Right ventricle myocardium superior (tissue), 1 donor: ENCODE measurements around the gene NMT1. TPM values are rescaled to one million over a fixed set of nuclear protein-coding genes. Genes with fewer than 3 reads are reported as not detected.

Experiments used
- ATAC-seq: fragments of 200-7000 bp; cut with Tn5 transposase; one replicate; pipeline ENCODE4 v1.9.1; 2020; ENCODE audit warnings: mild to moderate bottlenecking; ENCODE audit not compliant: poor library complexity
- DNase-seq: peaks from one replicate; pipeline ENCODE4 v3.0.0-alpha.2; 2020
- intact Hi-C: fragments of 100-400 bp; cut with DNase I; formaldehyde crosslinking; loops from one replicate; pipeline ENCODE4 v1.11.2; 2022
- long read RNA-seq: library from polyadenylated mRNA; unstranded; transcript quantifications from one replicate; pipeline ENCODE4 v2.0.0, GENCODE V29; 2021
- total RNA-seq: library from RNA; stranded (reverse); fragmentation: NEBNext Ultra II Directional; extraction: Animal tissue kit (Norgen Biotek cat#: 25700); gene quantifications from one replicate; pipeline ENCODE4 v1.2.1, GENCODE V29; 2021
- donor health status: DM: no; HTN: yes; CAD: no; lungs with severe emphysema.

NMT1 gene
- 84.5 TPM for total RNA-seq
- long read RNA-seq, full-length matches to known transcripts, result 45 of 86 reads
- long read RNA-seq, partial matches to known transcripts, result 25 of 86 reads
- long read RNA-seq, other reads (novel, unspliced or antisense), result 16 of 86 reads

DNA sequence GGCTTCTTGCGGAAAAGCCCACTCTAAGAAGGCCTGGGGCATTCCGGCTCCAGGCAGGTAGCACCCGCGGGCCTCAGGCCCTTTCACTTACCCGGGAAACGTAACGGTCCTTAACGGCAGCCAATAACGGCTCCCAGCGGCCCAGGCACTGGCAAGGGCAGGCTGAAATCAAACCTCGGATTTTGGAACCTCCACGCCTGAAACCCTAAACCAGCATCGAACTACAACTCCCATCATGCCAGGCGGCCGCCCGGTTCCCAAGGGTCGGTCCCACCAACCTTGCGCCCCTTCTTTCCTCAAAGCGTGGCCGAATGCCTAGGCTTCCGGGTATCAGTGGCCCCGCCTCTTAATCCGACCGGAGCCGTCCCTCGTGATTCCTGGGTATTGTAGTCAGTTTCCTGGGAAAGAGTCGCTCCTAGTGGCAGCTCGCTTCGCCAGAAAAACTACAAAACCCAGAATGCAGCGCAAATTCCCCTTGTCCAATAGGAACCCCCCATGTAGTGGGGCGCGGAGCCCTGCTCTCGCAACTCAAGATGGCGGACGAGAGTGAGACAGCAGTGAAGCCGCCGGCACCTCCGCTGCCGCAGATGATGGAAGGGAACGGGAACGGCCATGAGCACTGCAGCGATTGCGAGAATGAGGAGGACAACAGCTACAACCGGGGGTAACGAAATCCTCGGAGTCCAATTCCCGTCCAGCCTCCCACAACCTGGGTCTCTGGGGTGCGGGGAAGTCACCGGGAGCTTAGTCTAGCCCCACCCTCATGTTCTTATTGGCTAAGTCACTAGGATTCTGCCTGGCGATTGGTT lies at the start of gene NMT1:
Gene NMT1, plus strand, starts transcription at position 521 of the 809 bp plus-strand sequence. Its CDS starts 13 bp downstream, at position 534.
- intact Hi-C loops, result no loop called here
- ATAC-seq (peak; percentile 97), DNase-seq (peak; percentile 98)

DNA sequence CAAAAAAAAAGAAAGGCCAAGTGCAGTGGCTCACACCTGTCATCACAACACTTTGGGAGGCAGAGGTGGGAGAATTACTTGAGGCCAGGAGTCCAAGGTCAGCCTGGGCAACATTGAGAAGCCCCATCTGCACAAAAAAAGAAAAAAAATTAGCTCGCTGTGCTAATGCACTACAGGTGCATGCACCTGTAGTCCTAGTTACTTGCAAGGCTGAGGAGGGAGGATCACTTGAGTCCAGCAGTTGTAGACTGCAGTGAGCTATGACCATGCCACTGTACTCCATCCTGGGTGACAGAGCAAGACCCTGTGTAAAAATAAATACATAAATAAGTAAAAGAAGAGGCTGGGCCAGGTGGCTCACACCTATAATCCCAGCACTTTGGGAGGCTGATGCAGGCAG lies 49.4 kb upstream of the NMT1 start:
- no peak for ATAC-seq
- intact Hi-C loops, result no loop called here
- no peak for DNase-seq

DNA sequence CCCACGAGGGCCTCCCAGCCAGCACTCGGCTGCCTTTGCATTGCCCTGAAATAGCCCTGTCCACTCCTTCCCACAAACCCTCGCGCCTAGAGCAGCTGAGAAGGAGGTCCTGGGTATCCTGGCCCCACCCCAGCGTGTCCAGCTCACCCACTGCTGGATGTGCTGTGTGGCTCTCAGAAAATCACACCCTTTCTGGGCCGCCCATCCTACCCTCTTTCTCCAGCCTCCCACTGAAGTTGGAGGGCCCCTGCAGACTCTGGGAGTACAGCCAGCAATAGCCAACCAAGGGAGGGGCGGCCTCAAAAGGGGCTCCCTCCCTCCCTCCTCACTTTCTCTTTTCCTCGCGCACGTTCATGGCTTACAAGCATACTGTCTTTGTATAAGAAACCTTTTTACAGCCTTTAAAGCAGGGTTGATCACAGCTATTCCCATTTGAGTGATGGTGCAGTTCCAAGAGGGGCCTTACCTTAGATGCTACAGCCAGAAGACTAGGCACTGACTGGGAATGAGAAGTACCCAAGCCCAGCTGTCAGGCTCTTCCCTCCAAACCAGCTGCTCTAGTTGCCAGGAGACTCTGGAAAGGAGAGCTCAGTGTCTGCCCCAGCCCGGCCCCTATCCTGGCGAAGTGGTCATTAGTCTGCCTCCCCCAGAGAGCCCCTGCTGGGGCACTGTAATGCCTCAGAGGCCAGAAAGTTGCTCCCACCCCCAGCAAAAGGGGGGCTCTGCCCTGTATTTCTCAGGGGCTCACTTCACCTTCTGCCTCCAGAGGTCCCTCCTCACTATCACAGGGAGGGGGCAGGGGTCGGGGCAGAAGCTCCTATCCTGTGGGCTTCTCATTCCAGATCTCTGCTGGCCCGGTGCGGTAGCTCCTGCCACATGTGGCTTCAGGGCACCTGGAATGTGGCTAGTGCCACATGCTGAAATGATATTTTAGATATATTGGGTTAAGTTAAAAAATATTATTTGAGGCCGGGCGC lies 47.8 kb upstream of the NMT1 start:
- intact Hi-C loops, result no loop called here
- DNase-seq (peak; percentile 71), ATAC-seq (peak; percentile 71)

DNA sequence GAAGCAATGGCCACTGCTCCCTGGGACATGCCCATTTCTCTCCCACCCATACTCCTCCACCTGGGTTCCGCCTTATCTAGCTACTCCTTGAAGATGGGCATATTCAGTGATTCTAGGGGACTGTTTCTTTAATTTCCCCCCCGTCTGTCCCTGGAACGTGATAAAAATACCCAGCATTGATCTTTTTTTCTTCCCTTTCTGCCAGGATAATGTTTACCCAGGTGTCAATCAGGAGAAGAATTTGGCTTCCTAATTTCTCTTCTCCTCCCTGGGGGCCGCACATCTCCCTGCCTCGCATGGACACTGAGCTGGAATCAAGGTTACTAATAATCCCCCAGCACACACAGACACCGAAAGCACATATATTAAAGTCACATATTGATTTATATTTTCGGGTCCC lies 44.9 kb upstream of the NMT1 start:
- intact Hi-C loops, result no loop called here
- no peak for ATAC-seq
- DNase-seq, result no peak

DNA sequence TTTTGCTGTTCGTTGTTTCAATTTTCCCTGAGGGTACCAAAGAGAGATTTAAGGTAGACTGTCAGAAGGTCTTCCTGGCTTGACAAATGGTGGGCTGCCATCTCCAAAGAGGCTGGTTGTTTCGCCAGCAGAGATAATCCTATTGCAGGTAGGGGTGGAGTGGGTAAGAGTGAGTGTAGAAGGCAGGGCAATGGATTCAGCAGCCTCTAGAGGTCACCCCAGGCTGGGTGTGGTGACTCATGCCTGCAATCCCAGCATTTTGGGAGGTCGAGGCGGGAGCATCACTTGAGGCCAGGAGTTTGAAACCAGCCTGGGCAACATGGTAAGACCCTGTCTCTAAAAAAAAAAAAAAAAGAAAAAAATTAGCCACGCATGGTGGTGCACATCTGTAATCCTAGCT lies 44.3 kb upstream of the NMT1 start:
- DNase-seq (no peak), ATAC-seq (no peak)
- intact Hi-C loops, result no loop called here

DNA sequence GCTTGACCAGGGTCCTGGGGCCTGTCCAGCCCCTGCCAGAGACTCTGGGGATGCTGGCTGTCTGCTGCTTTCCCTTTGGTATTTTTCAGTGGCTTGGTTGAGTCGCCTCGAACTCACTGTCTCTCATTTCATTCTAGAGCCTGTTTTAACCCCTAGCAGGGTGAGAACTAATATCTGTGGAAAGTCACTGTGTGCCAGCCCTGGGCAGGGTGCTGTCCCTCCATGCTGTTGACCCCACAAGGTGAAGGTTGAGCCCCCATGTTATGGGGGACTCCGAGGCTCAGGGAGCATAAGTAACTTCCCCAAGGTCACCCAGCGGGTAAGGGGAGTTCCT lies 42.6 kb upstream of the NMT1 start:
- no peak for ATAC-seq
- intact Hi-C loops, result no loop called here

DNA sequence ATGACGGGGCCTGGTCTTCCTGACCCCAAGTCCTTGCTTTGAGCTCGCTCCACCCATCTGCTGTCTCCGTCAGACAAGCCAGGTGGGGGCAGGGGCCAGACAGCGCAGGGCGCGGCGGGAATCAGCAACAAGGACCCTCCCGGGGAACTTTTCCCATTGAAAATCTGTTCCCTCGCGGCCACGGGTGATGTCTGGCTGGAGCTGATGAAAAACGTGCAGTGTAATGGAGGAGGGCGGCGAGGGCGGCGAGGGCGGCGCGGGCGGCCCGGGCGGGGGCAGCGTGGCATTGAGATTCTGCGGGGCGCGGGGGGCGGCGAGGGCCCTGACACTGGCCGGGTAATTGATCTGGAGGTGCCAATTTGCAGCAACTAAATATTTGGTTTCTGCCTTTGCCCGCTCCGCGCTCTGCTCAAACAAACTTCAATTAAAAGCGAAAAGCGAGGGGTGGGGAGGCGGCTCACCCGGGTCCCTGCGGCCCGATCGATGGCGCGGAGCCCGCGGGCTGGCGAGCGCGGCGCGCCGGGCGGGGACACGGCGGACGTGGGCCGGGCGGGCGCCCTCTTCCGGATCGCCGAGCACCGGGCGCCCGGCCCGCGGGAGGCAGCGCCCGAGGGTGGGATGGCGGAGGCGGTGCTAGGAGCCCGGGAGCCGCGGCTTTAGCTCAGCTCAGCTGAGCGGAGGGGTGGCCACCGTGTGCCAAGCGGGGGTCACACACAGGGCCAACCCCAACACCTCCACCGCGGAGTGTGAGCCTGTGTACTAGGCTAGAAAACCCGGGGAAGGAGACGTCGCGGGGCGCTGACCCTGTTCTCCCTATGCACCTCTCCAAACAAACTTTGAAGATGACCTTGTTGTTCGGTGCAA lies 42.0 kb upstream of the NMT1 start:
- intact Hi-C loops, result no loop called here
- ATAC-seq (peak; percentile 80), DNase-seq (peak; percentile 73)

More for the DNA sequence above, 42.6 kb upstream of the NMT1 start:
- no peak for DNase-seq

DNA sequence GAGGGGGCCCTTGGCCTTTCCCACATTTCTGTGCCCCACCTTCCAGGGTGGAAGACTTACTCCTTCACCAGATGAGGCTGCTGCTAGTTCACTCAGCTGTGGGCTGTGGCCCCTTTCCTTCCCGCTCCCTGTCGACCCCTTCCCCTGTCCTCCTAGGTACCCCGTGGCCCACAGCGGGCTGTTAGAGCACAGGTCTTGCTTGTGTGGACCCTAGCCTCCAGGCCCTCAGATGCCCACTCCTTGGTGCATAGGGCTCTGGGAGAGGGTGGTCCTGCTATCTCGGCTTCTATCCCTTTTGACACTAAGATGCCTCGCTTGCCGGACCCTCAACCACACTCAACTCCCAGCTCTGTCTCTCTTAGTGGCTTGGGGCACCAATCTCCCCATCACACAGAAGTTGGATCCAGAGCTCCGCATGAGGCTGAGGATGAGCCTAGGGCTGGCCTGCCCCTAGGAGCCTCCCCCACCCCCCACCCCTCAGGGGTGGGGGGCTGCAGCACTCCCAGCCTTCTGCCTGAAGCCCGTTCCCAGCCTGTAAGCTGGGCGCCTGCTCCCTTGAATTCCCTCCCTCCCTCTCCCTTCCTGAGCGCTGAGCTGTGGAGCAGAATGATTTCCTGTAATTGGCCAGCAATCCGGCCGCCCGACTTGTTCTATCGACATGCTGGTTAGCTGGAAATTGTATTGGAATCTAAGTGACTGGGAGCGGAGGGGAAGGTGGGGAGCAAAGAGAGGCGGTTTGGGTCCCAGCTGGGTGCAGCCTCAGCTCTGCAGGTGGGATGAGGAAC lies 40.6 kb upstream of the NMT1 start:
- DNase-seq (peak; percentile 69), ATAC-seq (no peak)
- intact Hi-C loops, result loop anchor here (10.0 kb wide), 1 partner anchor 246 kb away; no protein-coding TSS in a partner anchor

DNA sequence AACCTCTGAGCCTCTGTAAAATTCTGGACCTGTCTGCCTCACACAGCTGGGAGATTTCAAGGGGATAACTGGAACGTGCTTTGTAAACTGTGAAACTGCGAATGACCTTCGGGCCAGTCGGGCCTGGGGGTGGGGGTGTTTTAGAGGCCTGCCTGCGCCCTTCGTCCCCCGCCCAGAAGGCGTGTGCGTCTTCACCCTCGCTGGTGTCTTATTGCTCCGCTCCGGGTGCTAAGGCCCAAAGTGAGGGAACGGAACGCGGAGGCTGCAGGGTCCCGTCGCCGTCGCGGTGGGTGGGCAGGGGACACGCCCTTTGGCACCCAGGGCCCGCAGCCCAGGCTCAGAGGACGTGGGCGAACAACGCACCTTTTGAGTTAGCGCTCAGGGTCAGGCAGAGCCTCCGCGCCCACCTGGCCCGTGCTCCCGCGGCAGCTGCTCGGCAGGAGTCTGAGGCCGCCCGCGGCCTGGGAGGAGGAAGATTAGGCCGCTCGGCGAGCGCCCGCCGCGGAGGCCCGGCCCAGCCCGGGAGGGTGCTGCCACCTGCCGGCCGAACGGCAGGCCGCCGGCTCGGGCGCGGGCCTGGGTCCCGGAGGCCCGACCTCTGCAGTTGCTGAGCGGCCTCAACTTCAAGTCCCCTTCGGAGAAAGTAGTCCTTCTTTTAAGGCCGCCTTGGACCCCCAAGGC lies 39.4 kb upstream of the NMT1 start:
- intact Hi-C loops, result loop anchor here (2.0 to 10.0 kb wide), 2 partner anchors 101 to 247 kb away; no protein-coding TSS in a partner anchor
- ATAC-seq, result peak; percentile 83
- peak; percentile 84 for DNase-seq

DNA sequence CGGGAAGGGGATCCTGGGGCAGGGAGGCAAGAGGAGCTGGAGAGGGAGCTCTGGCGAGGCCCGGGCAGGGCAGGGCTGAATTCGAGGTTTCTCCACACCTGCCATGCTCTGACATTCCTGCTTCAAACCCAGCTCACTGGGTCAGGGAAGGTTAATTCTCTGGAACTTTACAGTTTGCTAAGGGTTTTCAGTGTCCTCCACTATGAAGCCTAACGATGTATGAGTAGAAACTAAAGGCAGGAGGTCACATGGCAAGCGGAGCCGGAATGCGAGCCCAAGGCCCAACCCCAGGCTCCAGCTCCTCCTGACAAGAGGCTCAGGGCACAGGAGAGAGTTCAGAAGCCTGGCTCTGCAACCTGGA lies 38.8 kb upstream of the NMT1 start:
- ATAC-seq (peak; percentile 2), DNase-seq (no peak)
- intact Hi-C loops, result loop anchor here (2.0 to 10.0 kb wide), 2 partner anchors 101 to 247 kb away; no protein-coding TSS in a partner anchor

DNA sequence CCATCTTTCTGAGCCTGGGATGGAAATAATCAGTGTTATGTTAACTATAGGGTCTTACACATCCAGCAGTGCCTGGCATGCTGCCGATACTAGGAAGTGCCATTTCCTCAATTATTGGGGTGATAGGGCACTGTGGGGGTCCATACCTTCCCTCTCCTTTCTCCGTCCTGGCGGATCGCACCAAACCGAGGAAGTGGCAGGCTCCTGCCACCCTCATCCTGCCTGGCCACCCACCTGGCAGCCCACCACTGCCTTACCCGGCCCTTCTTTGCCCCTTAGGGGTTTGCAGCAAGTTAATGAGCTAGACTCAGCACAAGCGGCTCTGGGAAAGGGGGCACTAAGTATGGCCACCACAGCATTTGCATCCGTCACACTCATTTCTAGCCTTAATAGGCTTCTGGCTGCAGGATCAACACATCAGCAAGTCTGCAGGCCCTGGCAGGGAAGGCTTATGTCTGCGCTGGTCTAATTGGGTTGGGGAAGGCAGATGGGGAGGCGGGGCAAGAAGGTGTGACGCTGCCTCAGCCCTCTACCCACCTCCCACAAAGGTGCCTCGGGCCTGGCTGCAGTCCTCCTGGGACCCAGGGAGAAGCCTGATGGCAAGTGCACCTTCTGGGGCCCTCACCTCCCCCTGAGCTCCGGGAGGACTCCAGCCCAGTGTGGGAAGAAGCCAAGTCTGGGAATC lies 38.3 kb upstream of the NMT1 start:
- intact Hi-C loops, result loop anchor here (2.0 to 10.0 kb wide), 2 partner anchors 102 to 248 kb away; no protein-coding TSS in a partner anchor
- ATAC-seq (no peak), DNase-seq (no peak)

DNA sequence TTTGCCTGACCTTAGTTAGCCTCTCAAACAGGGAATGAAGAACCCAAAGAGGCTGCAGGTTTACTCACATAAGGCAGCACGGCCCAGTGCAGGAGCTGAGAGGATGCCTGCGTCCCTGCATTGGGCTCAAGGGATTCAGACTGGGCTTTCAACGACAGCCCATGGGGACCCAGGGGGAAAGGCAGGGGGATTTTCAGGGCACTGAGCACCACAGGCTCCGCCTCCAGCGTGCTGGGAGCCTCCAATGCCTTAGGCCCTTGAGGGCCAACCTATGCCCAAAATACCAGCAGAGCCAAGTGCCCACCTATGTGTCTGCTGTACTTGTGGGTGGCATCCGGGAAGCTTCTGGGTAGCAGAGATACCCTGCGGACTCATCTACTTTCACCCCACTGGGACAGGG lies 32.0 kb upstream of the NMT1 start:
- intact Hi-C loops, result loop anchor here (10.0 kb wide), 1 partner anchor 254 kb away; no protein-coding TSS in a partner anchor
- ATAC-seq, result no peak
- no peak for DNase-seq

DNA sequence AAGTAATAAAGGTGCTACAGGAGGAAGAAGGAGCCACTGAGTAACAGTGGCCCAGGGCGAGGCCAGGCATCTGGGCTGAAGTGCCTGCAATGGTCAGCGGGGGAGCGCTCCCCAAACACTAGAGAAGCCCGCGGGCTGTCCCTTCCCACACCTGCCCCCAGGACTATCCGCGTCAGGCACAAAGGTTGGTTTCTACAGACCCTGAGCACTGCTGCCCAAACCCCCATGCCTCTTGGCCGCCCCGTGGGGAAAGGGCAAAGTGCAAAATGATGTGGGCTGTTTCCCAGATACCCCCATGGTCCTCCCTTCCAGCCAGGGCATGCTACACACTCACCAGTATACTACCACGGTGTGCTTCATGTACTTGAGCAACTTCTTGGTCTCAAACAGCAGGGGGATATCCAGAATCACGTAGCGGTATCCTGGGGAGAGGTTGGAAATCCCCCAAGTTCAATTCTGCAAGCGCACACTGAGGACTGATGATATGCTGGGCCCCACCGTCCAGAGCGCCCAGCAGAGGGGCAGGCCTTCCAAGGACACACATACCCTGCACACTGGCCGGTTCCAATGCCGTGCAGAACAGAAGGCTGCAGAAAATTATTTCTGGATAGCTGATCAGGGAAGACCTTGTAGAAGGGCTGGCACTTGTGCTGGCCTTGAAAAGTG lies 31.2 kb upstream of the NMT1 start:
- intact Hi-C loops, result loop anchor here (10.0 kb wide), 1 partner anchor 255 kb away; no protein-coding TSS in a partner anchor
- no peak for ATAC-seq
- DNase-seq, result no peak

DNA sequence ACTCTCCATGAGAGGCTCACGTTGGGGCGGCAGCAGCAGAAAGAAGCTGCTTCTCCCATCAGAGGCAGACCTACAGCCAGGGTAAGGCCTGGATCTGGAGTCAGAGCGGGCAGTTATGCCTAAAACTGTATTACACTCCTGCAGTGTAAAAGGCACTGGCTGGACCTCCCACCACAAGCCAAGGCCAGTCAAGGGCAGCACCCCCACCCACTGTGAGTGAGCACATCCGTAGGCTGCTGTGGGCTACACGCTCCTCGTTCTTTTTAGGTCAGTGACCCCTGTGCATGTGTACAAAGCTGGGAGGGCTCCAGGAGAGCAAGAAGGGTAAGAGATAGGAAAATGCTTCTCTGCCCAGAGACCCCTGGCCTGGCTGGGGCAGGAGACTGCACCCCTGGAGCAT lies 30.4 kb upstream of the NMT1 start:
- intact Hi-C loops, result no loop called here
- DNase-seq (no peak), ATAC-seq (no peak)

DNA sequence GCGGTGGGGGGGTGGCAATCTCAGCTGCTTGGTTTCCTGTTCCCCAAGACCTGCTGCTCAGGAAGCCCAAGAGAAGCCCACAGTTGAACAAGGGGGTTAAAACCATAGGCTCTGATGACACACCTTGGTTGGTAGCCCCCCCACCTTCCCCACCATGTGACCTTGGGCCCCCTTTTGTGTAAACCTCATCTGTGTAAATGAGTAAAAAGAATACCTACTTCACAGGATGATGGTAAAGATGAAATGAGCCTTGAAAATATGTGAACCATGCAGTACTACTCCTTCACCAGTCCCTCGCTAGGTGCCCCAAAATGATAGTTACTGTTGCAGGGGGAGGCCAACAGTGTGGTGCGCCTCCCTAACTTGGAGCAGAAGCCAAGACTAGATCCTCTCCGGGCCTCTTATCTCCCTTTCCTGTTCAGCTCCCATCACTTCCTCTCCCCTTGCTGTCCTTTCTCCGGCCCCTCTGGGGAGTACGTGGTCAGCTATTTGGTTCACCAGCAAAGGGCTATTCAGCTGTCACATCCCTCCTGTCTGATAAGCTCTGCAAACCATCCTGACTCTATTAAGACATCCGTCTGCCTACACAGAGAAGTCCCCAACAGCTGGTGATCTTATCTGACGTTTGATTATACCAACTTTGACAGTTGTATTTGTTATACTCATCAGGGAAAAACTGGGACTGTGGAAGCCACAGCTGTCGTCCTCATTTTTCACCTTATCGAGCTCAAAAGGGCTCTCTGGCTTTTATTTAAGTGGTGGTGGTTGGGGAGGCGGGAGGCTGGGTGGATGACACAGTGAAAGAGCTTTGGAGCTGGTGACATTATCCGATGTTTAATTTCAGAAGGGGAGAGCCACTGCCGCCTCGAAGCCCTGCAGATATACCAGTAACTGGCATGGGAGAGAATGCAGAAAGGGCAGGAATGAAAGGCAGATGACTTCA lies 29.6 kb upstream of the NMT1 start:
- intact Hi-C loops, result no loop called here
- DNase-seq (no peak), ATAC-seq (no peak)
